Transverse colon (tissue), 4 donors: ENCODE measurements around the gene GALR1.

Experiments
- EP300 ChIP-seq: sonication (generic); formaldehyde crosslinking; IDR thresholded peaks from one replicate; pipeline ENCODE4 v1.6.1; 2017; ENCODE audit warnings: antibody characterized with exemption, low read depth
- POLR2A ChIP-seq: fragments of 450-650 bp; IDR thresholded peaks from one replicate; pipeline ENCODE4 v1.6.1; 2016; ENCODE audit warnings: antibody characterized with exemption, mild to moderate bottlenecking, moderate library complexity
- POLR2AphosphoS5 ChIP-seq, 3 donors: sonication (generic); formaldehyde crosslinking; IDR thresholded peaks; one replicate each; pipeline ENCODE4 v1.6.1; 2016; ENCODE audit warnings: antibody characterized with exemption in 3 of 3
- TF ChIP-seq, protein P1 (sequence below), 5 experiments: fragments of 200-600 bp in 3 of 5; fragments of 450-650 bp in 2 of 5; sonication (generic) in 3 of 5; IDR thresholded peaks; 1 replicate in 2 of 5; 2 replicates in 3 of 5; pipeline ENCODE4 v1.5.1; 2016 to 2017; ENCODE audit warnings: antibody characterized with exemption in 5 of 5, inconsistent platforms in 3 of 5, mild to moderate bottlenecking in 2 of 5, moderate library complexity in 1 of 5

DNA sequence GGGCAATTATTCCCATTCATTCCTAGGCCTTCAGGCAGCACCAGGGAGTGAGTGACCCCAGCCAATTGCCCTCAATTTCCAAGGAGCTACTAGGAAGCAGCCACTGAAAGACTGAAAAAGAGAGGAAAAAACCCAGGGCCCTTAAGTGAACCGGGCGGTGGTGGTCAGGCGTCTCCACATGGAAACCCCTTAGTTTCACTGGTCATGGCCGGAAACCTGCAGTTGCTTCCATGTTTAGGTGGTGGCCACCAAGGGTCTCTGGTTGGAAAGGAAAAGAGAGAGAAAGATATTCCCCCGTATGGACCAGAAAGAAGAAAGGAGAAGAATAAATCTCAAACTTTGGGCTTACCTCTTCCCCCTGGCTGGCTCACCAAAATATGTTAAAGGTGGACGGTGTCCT lies 64.9 kb downstream of the GALR1 start:
- TF ChIP-seq, protein P1, sequence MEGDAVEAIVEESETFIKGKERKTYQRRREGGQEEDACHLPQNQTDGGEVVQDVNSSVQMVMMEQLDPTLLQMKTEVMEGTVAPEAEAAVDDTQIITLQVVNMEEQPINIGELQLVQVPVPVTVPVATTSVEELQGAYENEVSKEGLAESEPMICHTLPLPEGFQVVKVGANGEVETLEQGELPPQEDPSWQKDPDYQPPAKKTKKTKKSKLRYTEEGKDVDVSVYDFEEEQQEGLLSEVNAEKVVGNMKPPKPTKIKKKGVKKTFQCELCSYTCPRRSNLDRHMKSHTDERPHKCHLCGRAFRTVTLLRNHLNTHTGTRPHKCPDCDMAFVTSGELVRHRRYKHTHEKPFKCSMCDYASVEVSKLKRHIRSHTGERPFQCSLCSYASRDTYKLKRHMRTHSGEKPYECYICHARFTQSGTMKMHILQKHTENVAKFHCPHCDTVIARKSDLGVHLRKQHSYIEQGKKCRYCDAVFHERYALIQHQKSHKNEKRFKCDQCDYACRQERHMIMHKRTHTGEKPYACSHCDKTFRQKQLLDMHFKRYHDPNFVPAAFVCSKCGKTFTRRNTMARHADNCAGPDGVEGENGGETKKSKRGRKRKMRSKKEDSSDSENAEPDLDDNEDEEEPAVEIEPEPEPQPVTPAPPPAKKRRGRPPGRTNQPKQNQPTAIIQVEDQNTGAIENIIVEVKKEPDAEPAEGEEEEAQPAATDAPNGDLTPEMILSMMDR (IDR thresholded peaks at IDR 0.05), result no peak
- TF ChIP-seq POLR2A, result no peak
- no peak for TF ChIP-seq EP300
- TF ChIP-seq POLR2AphosphoS5 (IDR thresholded peaks at IDR 0.05), result no peak
